ENCODE data around the gene ASB15.

ASB15 gene

GRCh38 chr7:123657304-123657685 lies 55.7 kb downstream of the ASB15 start:
- TF ChIP-seq BACH2 (CRISPR knock-in tag; IDR thresholded peaks at IDR 0.05; ENCODE audit: borderline replicate concordance) (no peak), ISL1 (CRISPR knock-in tag; IDR thresholded peaks at IDR 0.05) (no peak), ZFP3 (CRISPR knock-in tag; IDR thresholded peaks at IDR 0.05) (no peak), PATZ1 (CRISPR knock-in tag; IDR thresholded peaks at IDR 0.05; ENCODE audit: borderline replicate concordance) (no peak), CREB5 (CRISPR knock-in tag; IDR thresholded peaks at IDR 0.05; ENCODE audit: low read depth) (no peak), CSDC2 (CRISPR knock-in tag; IDR thresholded peaks at IDR 0.05) (no peak), OSR1 (CRISPR knock-in tag; IDR thresholded peaks at IDR 0.05) (no peak), ZFP30 (CRISPR knock-in tag; IDR thresholded peaks at IDR 0.05) (no peak), PPARA (CRISPR knock-in tag; IDR thresholded peaks at IDR 0.05; ENCODE audit: borderline replicate concordance) (no peak), TOX (CRISPR knock-in tag; IDR thresholded peaks at IDR 0.05; ENCODE audit: borderline replicate concordance) (no peak), ZNF8 (CRISPR knock-in tag; IDR thresholded peaks at IDR 0.05) (no peak), ARNTL (CRISPR knock-in tag; IDR thresholded peaks at IDR 0.05; ENCODE audit: borderline replicate concordance, low read depth) (no peak), GLIS3 (CRISPR knock-in tag; IDR thresholded peaks at IDR 0.05) (no peak), ZNF70 (CRISPR knock-in tag; IDR thresholded peaks at IDR 0.05) (no peak), ESRRG (CRISPR knock-in tag; IDR thresholded peaks at IDR 0.05) (no peak), TSHZ2 (CRISPR knock-in tag; IDR thresholded peaks at IDR 0.05) (no peak)
- no peak for ATAC-seq

- TF ChIP-seq ISL1 (CRISPR knock-in tag; IDR thresholded peaks at IDR 0.05) (no peak), ZNF8 (CRISPR knock-in tag; IDR thresholded peaks at IDR 0.05) (no peak)
- no peak for ATAC-seq
Observed at GRCh38 chr7:123658023-123658422, 56.4 kb downstream of the ASB15 start.

GRCh38 chr7:123660514-123661354 lies 59.1 kb downstream of the ASB15 start:
- no peak for TF ChIP-seq CREB5 (CRISPR knock-in tag; IDR thresholded peaks at IDR 0.05; ENCODE audit: low read depth)
- no peak for TF ChIP-seq ESRRG (CRISPR knock-in tag; IDR thresholded peaks at IDR 0.05)
- TF ChIP-seq ZFP30 (CRISPR knock-in tag; IDR thresholded peaks at IDR 0.05), result no peak
- no peak for TF ChIP-seq SNAI2 (CRISPR knock-in tag; IDR thresholded peaks at IDR 0.05)
- no peak for TF ChIP-seq PATZ1 (CRISPR knock-in tag; IDR thresholded peaks at IDR 0.05; ENCODE audit: borderline replicate concordance)
- no peak for TF ChIP-seq ZNF565 (CRISPR knock-in tag; conservative IDR thresholded peaks at IDR 0.05; ENCODE audit: low read depth)
- TF ChIP-seq OSR1 (CRISPR knock-in tag; IDR thresholded peaks at IDR 0.05), result no peak
- no peak for TF ChIP-seq CSRNP3 (CRISPR knock-in tag; IDR thresholded peaks at IDR 0.05)
- TF ChIP-seq TOX (CRISPR knock-in tag; IDR thresholded peaks at IDR 0.05; ENCODE audit: borderline replicate concordance), result no peak
- TF ChIP-seq GLIS3 (CRISPR knock-in tag; IDR thresholded peaks at IDR 0.05), result no peak
- no peak for ATAC-seq
